Kidney epithelial cell (primary cell): ENCODE results near the gene NDUFB11. TPM values are rescaled to one million over a fixed set of nuclear protein-coding genes. Genes with fewer than 3 reads are reported as not detected.

Experiments used
- DNase-seq: peaks from one replicate; pipeline ENCODE4 v3.0.0-alpha.2; 2010; ENCODE audit warnings: low read depth
- H3K27me3 ChIP-seq: 2 replicates; pipeline ENCODE4 v1.6.0; 2011; ENCODE audit warnings: low read length; ENCODE audit not compliant: control insufficient read depth, insufficient read depth
- H3K36me3 ChIP-seq: 2 replicates; pipeline ENCODE4 v1.5.1; 2011; ENCODE audit warnings: low read length; ENCODE audit not compliant: control insufficient read depth, insufficient read depth
- H3K4me3 ChIP-seq: 2 replicates; pipeline ENCODE4 v1.5.1; 2011; ENCODE audit warnings: low read depth, mild to moderate bottlenecking, control low read depth, low read length
- total RNA-seq: library from RNA; depleted of rRNA; stranded (reverse); fragments of >200 nt; gene quantifications from 2 replicates; pipeline ENCODE4 v1.2.3, GENCODE V29; 2015
- TF ChIP-seq, protein P1 (sequence below): IDR thresholded peaks from 2 replicates; pipeline ENCODE4 v1.5.1; 2011; ENCODE audit warnings: mild to moderate bottlenecking, moderate library complexity, low read length, control low read depth, inconsistent platforms; ENCODE audit not compliant: insufficient read depth, poor library complexity, severe bottlenecking

The NDUFB11 gene
- total RNA-seq, 1 donor from 2014 or later, result 46.2 TPM

DNA sequence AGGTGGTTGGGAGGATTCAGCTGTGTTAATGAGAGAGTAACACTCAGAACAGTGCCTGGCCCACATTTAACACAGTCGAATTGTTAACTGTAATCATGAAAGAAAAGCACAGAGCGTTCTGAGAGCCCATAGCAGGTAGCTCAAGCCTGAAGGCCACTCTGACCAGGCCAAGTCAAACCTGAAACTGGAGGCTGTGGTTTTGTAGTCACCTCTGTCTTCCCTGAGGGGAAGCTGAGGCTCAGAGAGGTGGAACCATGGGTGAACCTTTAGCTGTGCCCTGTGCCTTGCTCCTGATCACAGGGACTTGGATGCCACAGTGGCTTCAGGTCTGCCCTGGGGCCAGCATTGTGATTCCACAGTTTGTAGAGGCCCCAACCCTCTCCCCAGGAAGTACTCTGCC is 32.6 kb upstream of the NDUFB11 start:
- Histone ChIP-seq H3K27me3 (no peaks in the 10 kb centered on the region), H3K4me3 (no peak overlapping the region), H3K36me3 (no peaks in the 10 kb centered on the region)
- no peak for DNase-seq
- TF ChIP-seq, protein P1, sequence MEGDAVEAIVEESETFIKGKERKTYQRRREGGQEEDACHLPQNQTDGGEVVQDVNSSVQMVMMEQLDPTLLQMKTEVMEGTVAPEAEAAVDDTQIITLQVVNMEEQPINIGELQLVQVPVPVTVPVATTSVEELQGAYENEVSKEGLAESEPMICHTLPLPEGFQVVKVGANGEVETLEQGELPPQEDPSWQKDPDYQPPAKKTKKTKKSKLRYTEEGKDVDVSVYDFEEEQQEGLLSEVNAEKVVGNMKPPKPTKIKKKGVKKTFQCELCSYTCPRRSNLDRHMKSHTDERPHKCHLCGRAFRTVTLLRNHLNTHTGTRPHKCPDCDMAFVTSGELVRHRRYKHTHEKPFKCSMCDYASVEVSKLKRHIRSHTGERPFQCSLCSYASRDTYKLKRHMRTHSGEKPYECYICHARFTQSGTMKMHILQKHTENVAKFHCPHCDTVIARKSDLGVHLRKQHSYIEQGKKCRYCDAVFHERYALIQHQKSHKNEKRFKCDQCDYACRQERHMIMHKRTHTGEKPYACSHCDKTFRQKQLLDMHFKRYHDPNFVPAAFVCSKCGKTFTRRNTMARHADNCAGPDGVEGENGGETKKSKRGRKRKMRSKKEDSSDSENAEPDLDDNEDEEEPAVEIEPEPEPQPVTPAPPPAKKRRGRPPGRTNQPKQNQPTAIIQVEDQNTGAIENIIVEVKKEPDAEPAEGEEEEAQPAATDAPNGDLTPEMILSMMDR, result no peak

DNA sequence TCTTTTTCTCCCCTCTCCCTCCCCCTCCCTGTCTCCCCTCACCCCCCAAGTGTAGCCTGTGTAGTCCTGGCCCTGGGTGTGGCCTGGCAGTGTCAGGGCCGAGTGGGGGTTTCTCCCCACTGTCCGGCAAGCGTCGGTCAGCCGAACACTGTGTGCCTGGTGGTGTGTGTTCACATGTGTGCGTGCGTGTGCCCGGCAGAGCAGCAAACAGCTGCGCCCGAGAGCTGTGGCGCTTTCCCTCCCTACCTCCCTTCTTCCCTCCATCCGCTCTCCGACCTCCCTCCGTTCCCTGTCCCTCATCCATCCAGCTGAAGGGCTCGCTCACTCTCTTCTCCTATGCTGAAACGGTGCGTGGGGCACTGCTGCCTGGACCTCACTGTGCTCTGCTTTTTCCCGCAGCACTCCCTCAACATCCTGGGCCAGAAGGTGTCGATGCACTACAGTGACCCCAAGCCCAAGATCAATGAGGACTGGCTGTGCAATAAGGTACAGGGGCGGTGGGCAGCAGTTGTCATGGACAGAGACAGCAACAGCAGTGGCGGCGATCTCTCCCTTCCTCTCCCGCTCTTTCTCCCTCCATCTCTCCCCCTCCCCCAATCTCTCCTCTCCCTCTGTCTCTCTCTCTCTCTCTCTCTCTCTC is 31.7 kb upstream of the NDUFB11 start:
- no peak for DNase-seq
- TF ChIP-seq, protein P1, result no peak
- H3K4me3 ChIP-seq, result no peak overlapping the region
- H3K36me3 ChIP-seq, result no peaks in the 10 kb centered on the region
- H3K27me3 ChIP-seq, result no peaks in the 10 kb centered on the region

DNA sequence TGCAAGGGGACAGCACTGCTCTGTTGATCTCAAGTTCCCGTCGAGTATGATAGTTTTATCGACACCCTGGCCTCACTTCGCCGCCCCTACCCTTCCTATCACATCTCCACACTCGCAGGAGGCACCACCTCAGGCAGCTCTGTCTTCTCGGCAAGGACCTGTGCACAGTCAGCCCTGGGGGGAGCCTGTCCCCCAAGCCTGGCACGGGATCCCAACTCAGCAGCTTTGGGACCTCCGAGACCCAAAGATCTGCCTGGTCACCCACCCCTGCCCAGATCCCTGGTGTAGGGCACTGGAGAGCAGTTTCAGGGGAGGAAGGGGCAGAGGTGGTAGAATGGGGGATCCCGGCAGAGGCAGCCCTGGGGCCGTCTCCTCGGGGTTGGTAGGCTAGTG is 31.1 kb upstream of the NDUFB11 start:
- no peaks in the 10 kb centered on the region for H3K27me3 ChIP-seq
- H3K36me3 ChIP-seq, result no peaks in the 10 kb centered on the region
- no peak for DNase-seq
- H3K4me3 ChIP-seq, result no peak overlapping the region
- TF ChIP-seq, protein P1, result no peak

DNA sequence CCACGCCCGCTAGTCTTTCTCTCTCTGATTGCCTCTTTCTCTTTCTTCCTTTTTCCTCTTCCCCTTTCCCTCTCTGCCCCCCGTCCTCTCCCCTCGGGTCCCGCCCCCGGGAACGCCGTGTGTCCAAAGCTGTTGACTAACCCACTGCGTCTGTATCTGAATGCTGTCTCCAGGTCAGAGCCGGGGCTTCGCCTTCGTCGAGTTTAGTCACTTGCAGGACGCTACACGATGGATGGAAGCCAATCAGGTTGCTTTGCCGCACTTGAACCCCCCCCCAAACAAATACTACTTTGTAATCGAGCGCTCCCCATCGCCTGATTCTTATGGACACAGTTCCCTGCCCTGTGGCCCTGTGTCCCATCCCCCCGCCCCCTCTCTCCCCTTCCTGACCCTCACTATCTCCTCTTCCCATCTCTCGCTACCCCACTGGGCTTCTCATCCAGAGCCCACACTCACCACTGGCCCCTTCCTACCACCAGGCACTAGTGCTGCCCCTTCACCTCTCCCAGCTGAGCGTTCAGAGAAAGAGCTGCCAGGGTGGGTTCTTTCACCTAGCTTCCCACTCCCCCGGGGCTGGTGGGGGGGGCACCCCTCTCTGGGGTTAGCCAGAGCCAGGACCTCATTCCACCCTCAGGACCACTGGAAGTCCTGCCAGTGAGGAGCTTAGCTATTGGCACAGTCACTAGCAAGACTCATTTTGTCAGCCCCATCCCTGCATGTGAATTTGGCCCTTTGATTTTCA is 30.5 kb upstream of the NDUFB11 start:
- no peak overlapping the region for H3K4me3 ChIP-seq
- TF ChIP-seq, protein P1, result no peak
- H3K36me3 ChIP-seq, result no peaks in the 10 kb centered on the region
- no peak for DNase-seq
- H3K27me3 ChIP-seq, result no peaks in the 10 kb centered on the region

DNA sequence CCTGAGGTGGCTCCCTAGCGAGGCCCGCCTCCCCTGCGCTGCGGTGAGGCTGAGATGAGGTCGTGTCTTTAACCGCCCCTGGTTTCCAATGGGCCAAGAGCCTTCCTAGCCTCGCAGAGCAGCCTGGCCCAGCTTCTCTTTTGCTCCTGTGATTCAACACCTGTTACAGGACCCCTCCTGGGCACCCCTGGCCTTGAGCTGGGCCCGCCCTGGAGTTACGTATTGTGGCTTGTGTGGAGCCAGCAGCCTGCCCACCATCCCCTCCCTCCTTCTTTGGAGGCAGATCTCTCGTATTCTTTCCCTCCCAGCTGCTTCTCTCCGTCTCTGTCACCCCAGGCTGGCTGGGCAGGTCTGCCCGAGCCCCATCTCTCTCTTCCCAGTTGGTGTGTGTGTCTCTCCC is 29.9 kb upstream of the NDUFB11 start:
- H3K4me3 ChIP-seq, result no peak overlapping the region
- no peak for DNase-seq
- TF ChIP-seq, protein P1, result no peak
- no peaks in the 10 kb centered on the region for H3K36me3 ChIP-seq
- no peaks in the 10 kb centered on the region for H3K27me3 ChIP-seq
